SK-N-SH treated with all-trans-retinoic acid at 6 μM for 48 hours (cell line): ENCODE measurements around the gene DDX18.
"Not testable (repeated sequence)": the region's sequence is repeated elsewhere in the genome, so short reads cannot be mapped to it uniquely, and the experiment has no call there.

Experiments used
- ATAC-seq: fragments of 200-7000 bp; cut with Tn5 transposase; 3 replicates; pipeline ENCODE4 v1.9.1; 2020; ENCODE audit warnings: mild to moderate bottlenecking, moderate library complexity
- ARNTL ChIP-seq: fragments of 450-650 bp; formaldehyde crosslinking; IDR thresholded peaks from 2 replicates; pipeline ENCODE4 v1.5.0; 2020; ENCODE audit warnings: low read depth, mild to moderate bottlenecking, moderate library complexity, borderline replicate concordance
- CREB5 ChIP-seq: fragments of 250-450 bp; sonication (Bioruptor Pico); IDR thresholded peaks from 2 replicates; pipeline ENCODE4 v1.5.1; 2020; ENCODE audit warnings: low read depth, mild to moderate bottlenecking, moderate library complexity
- CSDC2 ChIP-seq: fragments of 250-450 bp; sonication (Bioruptor Pico); IDR thresholded peaks from 2 replicates; pipeline ENCODE4 v1.5.0; 2020; ENCODE audit warnings: mild to moderate bottlenecking, moderate library complexity
- CSRNP3 ChIP-seq: fragments of 250-450 bp; sonication (Bioruptor Pico); IDR thresholded peaks from 2 replicates; pipeline ENCODE4 v1.5.1; 2021; ENCODE audit warnings: mild to moderate bottlenecking, moderate library complexity
- ESRRG ChIP-seq: fragments of 250-450 bp; sonication (Bioruptor Pico); IDR thresholded peaks from 2 replicates; pipeline ENCODE4 v1.6.1; 2021; ENCODE audit warnings: mild to moderate bottlenecking
- ISL1 ChIP-seq: fragments of 250-450 bp; sonication (Bioruptor Pico); IDR thresholded peaks from 2 replicates; pipeline ENCODE4 v2.1.2; 2022; ENCODE audit warnings: mild to moderate bottlenecking, moderate library complexity
- OSR1 ChIP-seq: fragments of 250-450 bp; sonication (Bioruptor Pico); IDR thresholded peaks from 2 replicates; pipeline ENCODE4 v1.8.0; 2022; ENCODE audit warnings: moderate library complexity, mild to moderate bottlenecking, inconsistent platforms
- PATZ1 ChIP-seq: fragments of 250-450 bp; sonication (Bioruptor Pico); IDR thresholded peaks from 2 replicates; pipeline ENCODE4 v1.8.0; 2020; ENCODE audit warnings: mild to moderate bottlenecking, moderate library complexity, borderline replicate concordance
- POU6F1 ChIP-seq: fragments of 250-450 bp; sonication (Bioruptor Pico); IDR thresholded peaks from 2 replicates; pipeline ENCODE4 v1.8.0; 2021; ENCODE audit warnings: low read depth, mild to moderate bottlenecking, moderate library complexity, borderline replicate concordance
- PPARA ChIP-seq: fragments of 250-450 bp; sonication (Bioruptor Pico); IDR thresholded peaks from 2 replicates; pipeline ENCODE4 v1.5.0; 2020; ENCODE audit warnings: mild to moderate bottlenecking, borderline replicate concordance
- RARB ChIP-seq: fragments of 250-450 bp; sonication (Bioruptor Pico); IDR thresholded peaks from 2 replicates; pipeline ENCODE4 v1.8.0; 2021; ENCODE audit warnings: mild to moderate bottlenecking, moderate library complexity
- TCF4 ChIP-seq: fragments of 250-450 bp; sonication (Bioruptor Pico); IDR thresholded peaks from 2 replicates; pipeline ENCODE4 v1.8.0; 2021; ENCODE audit warnings: mild to moderate bottlenecking, moderate library complexity, borderline replicate concordance
- TOX ChIP-seq: fragments of 250-450 bp; sonication (Bioruptor Pico); IDR thresholded peaks from 2 replicates; pipeline ENCODE4 v1.8.0; 2021; ENCODE audit warnings: mild to moderate bottlenecking, moderate library complexity, borderline replicate concordance
- TSHZ2 ChIP-seq: fragments of 250-450 bp; sonication (Bioruptor Pico); IDR thresholded peaks from 2 replicates; pipeline ENCODE4 v1.5.0; 2020; ENCODE audit warnings: mild to moderate bottlenecking, moderate library complexity
- ZC3H10 ChIP-seq: fragments of 250-450 bp; sonication (Bioruptor Pico); IDR thresholded peaks from 2 replicates; pipeline ENCODE4 v1.5.1; 2021; ENCODE audit warnings: mild to moderate bottlenecking, moderate library complexity
- ZFP3 ChIP-seq: fragments of 250-450 bp; sonication (Bioruptor Pico); IDR thresholded peaks from 2 replicates; pipeline ENCODE4 v1.5.0; 2020; ENCODE audit warnings: mild to moderate bottlenecking, moderate library complexity
- ZFP30 ChIP-seq: fragments of 450-650 bp; formaldehyde crosslinking; IDR thresholded peaks from 2 replicates; pipeline ENCODE4 v1.5.0; 2022; ENCODE audit warnings: mild to moderate bottlenecking, moderate library complexity
- ZNF565 ChIP-seq: fragments of 450-650 bp; formaldehyde crosslinking; conservative IDR thresholded peaks from 2 replicates; pipeline ENCODE4 v1.5.0; 2020; ENCODE audit warnings: low read depth, mild to moderate bottlenecking, moderate library complexity
- ZNF70 ChIP-seq: fragments of 450-650 bp; formaldehyde crosslinking; IDR thresholded peaks from 2 replicates; pipeline ENCODE4 v1.5.0; 2020; ENCODE audit warnings: mild to moderate bottlenecking, moderate library complexity
- ZNF8 ChIP-seq: fragments of 450-650 bp; formaldehyde crosslinking; IDR thresholded peaks from 2 replicates; pipeline ENCODE4 v1.5.0; 2020; ENCODE audit warnings: mild to moderate bottlenecking, moderate library complexity

The DDX18 gene

GRCh38 chr2:117825437-117825836, 10.9 kb downstream of the DDX18 start:
- ATAC-seq = no peak
- TF ChIP-seq CSRNP3 (CRISPR knock-in tag) (no peak), CSDC2 (CRISPR knock-in tag) (no peak), PATZ1 (CRISPR knock-in tag) (no peak)

GRCh38 chr2:117827464-117827863, 13.0 kb downstream of the DDX18 start:
- ATAC-seq = not testable (repeated sequence)

- no peak for ATAC-seq
- no peak for TF ChIP-seq POU6F1
- no peak for TF ChIP-seq PATZ1 (CRISPR knock-in tag)
- no peak for TF ChIP-seq ZNF8
- no peak for TF ChIP-seq ZFP30 (CRISPR knock-in tag)
- TF ChIP-seq TSHZ2 (CRISPR knock-in tag) = no peak
- TF ChIP-seq ZNF565 (CRISPR knock-in tag) = no peak
- TF ChIP-seq ISL1 = no peak
- no peak for TF ChIP-seq PPARA (CRISPR knock-in tag)
- TF ChIP-seq ZNF70 (CRISPR knock-in tag) = no peak
- TF ChIP-seq, all 23 proteins: peak for 0
These were observed 14.4 kb downstream of the DDX18 start for GRCh38 chr2:117828870-117829269.

- no peak for ATAC-seq
- TF ChIP-seq ZNF8 (no peak), ZNF70 (CRISPR knock-in tag) (no peak), TCF4 (no peak), OSR1 (CRISPR knock-in tag) (no peak), TOX (CRISPR knock-in tag) (no peak), CREB5 (CRISPR knock-in tag) (no peak), ZC3H10 (no peak), PPARA (CRISPR knock-in tag) (no peak), ESRRG (CRISPR knock-in tag) (no peak), ZFP3 (CRISPR knock-in tag) (no peak), CSRNP3 (CRISPR knock-in tag) (no peak), CSDC2 (CRISPR knock-in tag) (no peak), ZNF565 (CRISPR knock-in tag) (no peak), RARB (CRISPR knock-in tag) (no peak), TSHZ2 (CRISPR knock-in tag) (no peak), ZFP30 (CRISPR knock-in tag) (no peak), ISL1 (no peak), ARNTL (CRISPR knock-in tag) (no peak)
These were observed 17.8 kb downstream of the DDX18 start for GRCh38 chr2:117832332-117832731.
